ENCODE data around the gene SMARCD2. TPM values are rescaled to one million over a fixed set of nuclear protein-coding genes. Genes with fewer than 3 reads are reported as not detected.
"Not testable (repeated sequence)": the region's sequence is repeated elsewhere in the genome, so short reads cannot be mapped to it uniquely, and the experiment has no call there.

SMARCD2 gene
- total RNA-seq, result 59.7 and 62.8 TPM in 2 replicates

DNA sequence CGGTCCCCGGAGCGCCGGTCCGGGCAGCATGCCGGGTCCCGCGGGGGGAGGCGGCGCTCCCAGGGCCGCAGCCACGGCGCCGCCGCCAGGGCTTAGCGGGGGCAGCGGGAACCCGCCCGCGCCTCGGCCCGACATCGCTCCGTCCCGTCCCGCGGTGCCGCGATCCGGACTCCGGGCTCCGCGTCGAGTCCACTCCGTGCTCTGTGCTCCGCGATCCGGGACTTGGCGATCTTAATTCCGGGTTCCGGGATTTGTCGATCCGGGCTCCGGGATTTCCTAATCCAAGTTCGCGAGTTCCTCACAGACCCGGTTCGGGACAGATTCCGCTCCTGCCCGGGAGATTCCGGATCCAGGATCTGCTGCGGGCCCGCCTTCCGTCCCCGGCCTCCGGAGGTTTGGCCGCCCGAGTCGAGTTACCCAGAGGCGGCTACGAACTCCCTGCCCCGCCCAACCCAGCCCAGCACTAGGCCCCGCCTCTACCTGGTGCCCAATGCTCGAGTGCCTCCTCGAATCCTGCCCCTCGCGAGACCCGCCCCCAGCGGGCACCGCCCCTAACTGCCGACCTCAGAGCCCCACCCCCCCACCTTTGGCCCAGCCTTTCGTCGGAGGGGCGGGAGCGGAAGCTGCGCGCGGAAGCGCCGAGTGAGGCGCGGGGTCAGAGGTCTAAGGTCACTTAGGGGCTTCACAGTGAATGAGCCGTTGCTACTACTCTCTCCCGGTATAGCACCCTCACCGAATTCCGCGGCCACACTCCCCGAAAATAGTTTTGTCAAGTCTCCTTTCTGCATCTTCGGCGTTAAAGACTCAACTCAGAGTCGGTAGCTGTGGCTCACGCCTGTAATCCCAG lies at the start of gene SMARCD2:
Gene SMARCD2, minus strand, starts transcription at position 146 of the 847 bp plus-strand sequence. Its CDS starts 11 bp downstream, at position 135.
- peak; percentile 99 for DNase-seq (ENCODE audit: low read depth in 2 of 2)

DNA sequence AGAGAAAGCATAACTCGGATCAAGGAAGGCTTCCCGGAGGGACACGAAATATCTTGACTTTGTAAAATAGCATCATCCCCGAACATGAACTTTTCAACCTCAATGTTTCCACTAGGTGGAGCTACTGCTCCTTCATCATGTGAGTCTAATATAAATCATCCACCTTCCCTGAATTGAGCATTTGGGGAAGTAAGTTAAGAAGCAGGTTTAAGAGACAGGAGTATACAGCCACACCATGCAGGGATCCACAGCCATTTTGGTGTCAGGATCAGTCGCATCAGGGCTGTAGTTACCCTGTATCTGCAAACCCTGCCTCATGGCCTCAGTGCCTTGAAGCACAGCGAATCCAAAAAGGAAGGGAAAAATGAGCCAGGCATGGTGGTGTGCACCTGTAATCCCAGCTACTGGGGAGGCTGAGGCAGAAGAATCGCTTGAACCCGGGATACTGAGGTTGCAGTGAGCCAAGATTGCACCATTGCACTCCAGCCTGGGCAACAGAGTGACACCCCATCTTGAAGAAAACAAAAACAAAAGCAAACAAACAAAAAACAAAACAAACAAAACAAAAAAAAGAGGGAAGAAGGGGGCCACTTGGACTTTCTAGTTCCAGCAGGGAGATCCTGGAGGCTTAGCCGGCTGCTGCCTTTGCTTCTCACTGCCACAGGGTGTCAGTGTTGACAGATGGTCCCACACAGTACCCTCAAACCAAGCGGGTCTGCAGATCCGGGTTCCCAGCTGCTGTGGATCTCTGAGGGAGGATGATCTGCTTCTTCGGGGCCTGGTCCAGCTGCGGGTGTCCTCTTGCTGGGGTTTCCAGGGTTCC lies 46.8 kb upstream of the SMARCD2 start:
- peak; percentile 3 to 37 for DNase-seq (ENCODE audit: low read depth in 2 of 2)

DNA sequence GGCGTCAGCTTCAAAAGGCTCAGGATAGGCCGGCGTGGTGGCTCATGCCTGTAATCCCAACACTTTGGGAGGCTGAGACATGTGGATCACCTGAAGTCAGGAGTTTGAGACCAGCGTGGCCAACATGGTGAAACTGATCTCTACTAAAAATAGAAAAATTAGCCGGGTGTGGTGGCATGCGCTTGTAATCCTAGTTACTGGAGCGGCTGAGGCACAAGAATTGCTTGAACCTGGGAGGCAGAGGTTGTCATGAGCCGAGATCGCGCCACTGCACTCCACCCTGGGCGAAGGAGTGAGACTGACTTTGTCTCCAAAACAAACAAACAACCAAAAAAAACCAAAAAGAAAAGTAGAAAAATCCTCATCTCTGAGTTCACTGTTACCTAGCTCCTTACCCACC lies 42.6 kb upstream of the SMARCD2 start:
- DNase-seq (ENCODE audit: low read depth in 2 of 2), result not testable (repeated sequence)

DNA sequence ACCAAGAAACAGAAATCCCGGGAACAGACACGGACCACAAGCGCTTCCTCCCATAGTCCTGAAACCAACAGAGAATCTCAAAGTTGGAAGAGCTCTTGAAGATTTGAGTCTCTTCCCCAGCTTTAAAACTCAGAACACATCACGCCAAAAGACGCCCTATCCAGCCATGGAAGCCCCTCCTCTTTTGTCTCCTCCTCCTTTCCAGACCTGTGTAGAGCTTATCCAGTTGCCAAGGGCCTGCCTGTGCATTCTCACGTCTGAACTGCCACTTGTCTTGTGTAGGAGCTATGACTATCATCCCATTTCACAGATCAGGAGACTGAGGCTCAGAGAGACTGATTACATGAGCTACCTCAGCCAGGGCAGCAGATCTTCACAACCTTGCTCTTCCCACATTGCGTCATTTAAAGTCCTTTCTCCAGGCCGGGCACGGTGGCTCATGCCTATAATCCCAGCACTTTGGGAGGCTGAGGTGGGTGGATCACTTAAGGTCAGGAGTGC lies 40.2 kb upstream of the SMARCD2 start:
- DNase-seq (ENCODE audit: low read depth in 2 of 2), result not testable (repeated sequence)

DNA sequence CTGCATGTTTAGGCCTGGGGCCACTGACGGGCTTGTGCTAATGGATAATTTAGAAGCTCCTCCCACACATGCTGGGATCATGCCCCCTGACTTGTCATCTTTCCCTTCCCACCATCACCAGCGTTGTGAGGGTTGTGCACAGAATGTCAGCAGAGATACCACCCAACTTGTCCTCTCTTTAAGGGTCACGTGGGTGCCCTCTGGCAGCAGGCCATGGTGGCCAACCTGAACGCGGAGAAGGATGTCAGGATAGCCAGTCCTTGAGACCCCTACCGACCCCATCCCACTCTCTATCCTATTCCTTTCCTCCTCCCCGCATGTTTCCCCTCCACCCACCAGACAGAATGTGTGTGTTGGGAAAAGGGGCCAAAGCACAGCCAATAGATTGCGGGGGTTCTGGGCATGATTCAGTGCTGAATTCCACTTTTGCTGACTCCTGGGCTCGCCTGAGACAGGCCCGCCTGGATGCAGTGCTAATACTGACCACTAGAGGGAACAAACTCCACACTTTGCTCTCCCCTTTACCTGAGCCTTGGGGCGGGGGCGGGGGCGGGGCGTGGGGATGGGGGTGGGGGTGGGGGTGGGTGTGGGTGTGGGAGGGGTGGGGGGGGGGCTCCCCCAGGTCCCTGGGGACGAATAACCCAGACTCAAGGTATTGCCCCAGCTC lies 39.6 kb upstream of the SMARCD2 start, which contains the start of gene GH2:
Gene GH2, minus strand, starts transcription at position 10 of the 667 bp plus-strand sequence. CDS start 143 bp downstream, outside the sequence.
- DNase-seq (ENCODE audit: low read depth in 2 of 2), result peak; percentile 14 to 44

DNA sequence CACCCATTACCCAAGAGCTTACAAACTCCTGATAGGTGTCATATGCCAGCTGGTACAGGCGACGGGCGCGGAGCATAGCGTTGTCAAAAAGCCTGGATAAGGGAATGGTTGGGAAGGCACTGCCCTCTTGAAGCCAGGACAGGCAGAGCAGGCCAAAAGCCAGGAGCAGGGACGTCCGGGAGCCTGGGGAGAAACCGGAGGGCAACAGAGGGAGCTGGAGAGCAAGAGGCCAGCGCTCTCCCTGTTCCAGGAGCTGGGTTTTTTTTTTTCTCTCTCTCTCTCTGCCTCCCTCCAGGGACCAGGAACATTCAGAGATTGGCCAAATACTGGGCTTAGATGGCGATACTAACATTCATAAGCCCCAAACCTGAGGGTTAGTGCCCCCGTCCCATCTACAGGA lies 38.9 kb upstream of the SMARCD2 start:
- DNase-seq (ENCODE audit: low read depth in 2 of 2), result not testable (repeated sequence)

DNA sequence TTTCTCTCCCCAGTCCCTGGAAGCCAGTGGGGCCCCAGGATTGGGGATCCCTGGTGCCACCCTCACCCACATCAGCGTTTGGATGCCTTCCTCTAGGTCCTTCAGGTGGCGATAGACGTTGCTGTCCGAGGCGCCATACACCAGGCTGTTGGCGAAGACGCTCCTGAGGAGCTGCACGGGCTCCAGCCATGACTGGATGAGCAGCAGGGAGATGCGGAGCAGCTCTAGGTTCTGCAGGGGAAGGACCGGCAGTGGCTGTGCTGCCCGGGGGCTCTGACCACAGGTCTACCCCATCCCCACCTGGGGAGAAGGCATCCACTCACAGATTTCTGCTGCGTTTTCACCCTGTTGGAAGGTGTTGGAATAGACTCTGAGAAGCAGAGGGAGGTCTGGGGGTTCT lies 38.2 kb upstream of the SMARCD2 start:
- no peak for DNase-seq (ENCODE audit: low read depth in 2 of 2)

DNA sequence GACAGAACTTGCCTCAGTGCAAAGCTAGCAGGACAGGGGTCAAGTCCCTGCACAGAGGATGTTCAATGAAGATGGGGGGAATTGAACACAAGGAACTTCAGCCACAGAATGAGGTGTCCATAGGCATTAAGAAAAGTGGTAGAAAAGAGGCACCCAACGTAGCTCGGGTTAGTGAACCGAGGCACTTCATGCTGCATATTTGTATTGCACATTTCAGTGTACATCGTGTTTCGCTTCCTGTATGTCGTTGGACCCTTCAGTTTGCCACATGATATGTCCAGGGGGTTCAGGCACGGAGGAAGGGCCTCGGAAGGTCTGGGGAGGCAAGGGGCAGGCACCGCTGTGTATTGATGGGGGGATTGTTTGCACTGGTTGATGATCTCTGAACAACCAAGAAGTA lies 35.9 kb upstream of the SMARCD2 start:
- not testable (repeated sequence) for DNase-seq (ENCODE audit: low read depth in 2 of 2)

DNA sequence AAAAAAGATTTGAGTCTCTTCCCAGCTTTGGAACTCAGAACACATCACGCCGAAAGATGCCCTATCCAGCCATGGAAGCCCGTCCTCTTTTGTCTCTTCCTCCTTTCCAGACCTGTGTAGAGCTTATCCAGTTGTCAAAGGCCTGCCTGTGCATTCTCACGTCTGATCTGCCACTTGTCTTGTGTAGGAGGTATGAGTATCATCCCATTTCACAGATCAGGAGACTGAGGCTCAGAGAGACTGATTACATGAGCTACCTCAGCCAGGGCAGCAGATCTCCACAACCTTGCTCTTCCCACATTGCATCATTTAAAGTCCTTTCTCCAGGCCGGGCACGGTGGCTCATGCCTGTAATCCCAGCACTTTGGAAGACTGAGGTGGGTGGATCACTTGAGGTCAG lies 32.2 kb upstream of the SMARCD2 start:
- DNase-seq (ENCODE audit: low read depth in 2 of 2), result not testable (repeated sequence)

DNA sequence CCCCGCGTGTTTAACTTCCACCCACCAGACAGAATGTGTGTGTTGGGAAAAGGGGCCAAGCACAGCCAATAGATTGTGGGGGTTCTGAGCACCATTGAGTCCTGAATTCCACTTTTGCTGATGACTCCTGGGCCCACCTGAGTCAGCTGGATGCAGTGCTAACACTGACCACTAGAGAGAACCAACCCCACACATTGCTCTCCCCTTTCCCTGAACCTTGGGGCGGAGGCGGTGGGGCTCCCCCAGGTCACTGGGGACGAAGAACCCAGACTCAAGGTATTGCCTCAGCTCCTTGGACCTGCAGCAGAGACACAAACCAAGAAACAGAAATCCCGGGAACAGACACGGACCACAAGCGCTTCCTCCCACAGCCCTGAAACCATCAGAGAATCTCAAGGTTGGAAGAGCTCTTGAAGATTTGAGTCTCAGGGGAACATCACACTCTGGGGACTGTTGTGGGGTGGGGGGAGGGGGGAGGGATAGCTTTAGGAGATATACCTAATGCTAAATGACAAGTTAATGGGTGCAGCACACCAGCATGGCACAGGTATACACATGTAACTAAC lies 31.7 kb upstream of the SMARCD2 start:
- not testable (repeated sequence) for DNase-seq (ENCODE audit: low read depth in 2 of 2)

DNA sequence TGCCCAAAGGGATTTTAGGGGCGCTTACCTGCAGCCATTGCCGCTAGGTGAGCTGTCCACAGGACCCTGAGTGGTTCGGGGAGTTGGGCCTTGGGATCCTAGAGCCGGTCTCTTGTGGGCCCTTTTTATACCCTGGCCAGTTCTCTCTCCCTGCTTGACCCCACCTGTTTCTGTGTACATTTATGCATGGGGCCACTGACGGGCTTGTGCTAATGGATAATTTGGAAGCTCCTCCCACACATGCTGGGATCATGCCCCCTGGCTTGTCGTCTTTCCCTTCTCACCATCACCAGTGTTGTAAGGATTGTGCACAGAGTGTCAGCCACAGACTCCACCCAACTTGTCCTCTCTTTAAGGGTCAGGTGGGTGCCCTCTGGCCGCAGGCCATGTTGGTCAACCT lies 31.1 kb upstream of the SMARCD2 start, which contains the start of gene CSH2:
Gene CSH2, minus strand, starts transcription at position 101 of the 400 bp plus-strand sequence. Its CDS starts 63 bp downstream, at position 38.
- DNase-seq (ENCODE audit: low read depth in 2 of 2), result not testable (repeated sequence)

DNA sequence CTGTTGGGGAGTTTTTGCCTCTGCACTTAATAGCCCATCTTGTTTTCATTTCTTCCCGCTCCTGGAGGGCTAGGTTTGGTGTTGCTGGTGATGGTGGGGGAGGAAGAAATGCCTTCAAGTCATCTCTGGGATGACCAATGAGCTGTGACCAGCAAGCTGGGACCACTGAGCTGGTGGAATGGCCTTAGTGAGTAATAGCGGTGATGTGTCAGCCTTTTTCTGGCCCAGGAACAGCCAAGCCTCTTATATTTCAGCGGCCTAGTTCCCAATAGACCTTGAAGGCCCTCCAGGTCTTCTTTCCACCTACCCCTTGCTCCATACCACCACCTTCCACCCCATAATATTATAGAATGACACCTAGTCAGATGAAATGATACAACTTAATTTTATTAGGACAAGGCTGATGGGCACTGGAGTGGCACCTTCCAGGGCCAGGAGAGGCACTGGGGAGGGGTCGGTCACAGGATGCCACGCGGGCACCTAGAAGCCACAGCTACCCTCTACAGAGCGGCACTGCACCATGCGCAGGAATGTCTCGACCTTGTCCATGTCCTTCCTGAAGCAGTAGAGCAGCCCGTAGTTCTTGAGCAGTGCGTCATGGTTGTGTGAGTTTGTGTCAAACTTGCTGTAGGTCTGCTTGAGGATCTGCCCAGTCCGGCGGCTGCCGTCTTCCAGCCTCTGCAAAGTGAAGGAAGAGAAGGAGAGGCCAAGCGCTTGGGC lies 29.3 kb upstream of the SMARCD2 start:
- DNase-seq (ENCODE audit: low read depth in 2 of 2), result not testable (repeated sequence)

DNA sequence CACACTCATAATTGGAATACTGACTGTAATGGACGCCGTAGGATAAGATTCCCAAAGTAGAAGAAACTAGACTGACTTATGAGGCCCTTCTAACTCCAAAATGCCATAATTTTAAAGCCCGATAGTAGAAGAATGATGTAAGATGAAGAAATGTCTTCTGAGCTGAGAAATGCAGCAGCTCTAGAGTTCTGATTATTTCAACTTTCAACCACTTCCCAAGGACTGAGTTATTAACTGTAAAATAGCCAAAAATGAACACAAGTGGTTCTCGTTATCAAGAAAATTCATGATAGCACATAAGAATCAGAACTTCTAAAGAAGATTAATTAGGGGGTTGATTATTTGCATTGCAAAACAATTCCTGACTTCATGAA lies 27.8 kb upstream of the SMARCD2 start:
- DNase-seq (ENCODE audit: low read depth in 2 of 2), result not testable (repeated sequence)

DNA sequence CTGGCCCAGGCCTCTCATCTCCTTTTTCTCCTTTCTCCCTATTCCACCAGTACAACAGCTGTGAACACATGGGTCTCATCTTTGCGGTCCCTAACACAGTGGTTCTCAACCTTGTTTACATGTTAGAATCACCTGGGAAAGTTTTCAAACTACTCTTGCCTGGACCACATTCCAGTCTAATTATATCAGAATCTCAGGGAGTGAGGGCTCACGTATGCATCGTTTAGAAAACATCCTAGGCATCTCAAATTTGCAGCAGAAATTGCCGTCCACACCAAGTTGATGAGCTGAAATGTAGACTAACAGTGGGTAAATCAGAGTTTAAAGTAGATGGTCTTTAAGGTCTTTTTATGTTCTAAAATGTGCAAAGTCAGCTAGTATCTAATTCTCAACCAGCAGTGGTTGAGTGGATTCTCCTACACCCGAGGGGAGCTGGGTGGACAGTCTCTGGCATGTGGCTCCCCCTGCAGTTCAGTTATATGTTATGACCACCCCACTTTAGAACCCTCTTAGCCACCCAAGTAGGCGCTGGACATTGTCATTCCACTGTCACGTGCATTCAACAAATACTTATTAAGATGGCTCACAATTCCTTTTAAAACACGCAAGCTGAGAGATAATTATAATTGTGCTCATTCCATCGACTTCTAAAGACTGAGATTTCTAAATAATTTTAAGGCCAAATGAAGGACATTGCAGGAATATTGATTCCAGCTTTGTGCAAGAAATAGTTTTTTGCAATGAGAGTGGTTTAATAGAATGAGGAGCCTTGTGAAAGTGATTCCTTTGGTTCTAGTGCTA lies 27.2 kb upstream of the SMARCD2 start:
- DNase-seq (ENCODE audit: low read depth in 2 of 2), result not testable (repeated sequence)

DNA sequence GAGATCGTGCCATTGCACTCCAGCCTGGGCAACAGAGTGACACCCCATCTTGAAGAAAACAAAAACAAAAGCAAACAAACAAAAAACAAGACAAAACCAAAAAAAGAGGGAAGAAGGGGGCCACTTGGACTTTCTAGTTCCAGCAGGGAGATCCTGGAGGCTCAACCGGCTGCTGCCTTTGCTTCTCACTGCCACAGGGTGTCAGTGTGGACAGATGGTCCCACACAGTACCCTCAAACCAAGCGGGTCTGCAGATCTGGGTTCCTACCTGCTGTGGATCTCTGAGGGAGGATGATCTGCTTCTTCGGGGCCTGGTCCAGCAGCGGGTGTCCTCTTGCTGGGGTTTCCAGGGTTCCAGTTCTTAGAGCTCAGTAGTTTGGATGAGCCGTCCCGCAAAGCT lies 24.1 kb upstream of the SMARCD2 start:
- DNase-seq (ENCODE audit: low read depth in 2 of 2), result not testable (repeated sequence)

DNA sequence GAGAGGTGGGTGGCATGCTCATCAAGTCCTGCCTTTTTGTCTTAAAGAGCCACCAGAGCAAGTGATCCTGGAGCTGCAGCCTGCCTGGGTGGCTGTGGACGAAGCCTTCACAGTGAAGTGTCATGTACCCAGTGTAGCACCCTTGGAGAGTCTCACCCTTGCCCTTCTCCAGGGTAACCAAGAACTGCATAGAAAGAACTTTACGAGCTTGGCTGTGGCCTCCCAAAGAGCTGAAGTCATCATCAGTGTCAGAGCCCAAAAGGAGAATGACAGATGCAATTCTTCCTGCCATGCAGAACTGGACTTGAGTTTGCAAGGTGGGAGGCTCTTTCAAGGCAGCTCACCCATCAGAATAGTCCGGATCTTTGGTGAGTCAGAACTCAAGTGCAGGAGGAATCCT lies 16.8 kb upstream of the SMARCD2 start:
- DNase-seq (ENCODE audit: low read depth in 2 of 2), result no peak

DNA sequence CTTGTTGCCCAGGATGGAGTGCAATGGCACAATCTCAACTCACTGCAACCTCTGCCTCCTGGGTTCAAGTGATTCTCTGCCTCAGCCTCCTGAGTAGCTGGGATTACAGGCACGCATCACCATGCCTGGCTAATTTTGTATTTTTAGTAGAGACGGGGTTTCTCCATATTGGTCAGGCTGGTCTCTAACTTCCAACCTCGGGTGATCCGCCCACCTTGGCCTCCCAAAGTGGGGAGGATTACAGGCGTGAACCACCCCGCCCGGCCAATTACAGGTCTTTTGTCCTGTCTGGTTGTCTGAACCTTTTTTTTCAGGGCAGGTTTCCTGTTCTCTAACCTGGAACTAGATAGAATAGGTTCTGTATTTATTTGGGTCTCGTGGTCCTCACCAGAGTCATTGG lies 13.9 kb upstream of the SMARCD2 start:
- DNase-seq (ENCODE audit: low read depth in 2 of 2), result not testable (repeated sequence)

DNA sequence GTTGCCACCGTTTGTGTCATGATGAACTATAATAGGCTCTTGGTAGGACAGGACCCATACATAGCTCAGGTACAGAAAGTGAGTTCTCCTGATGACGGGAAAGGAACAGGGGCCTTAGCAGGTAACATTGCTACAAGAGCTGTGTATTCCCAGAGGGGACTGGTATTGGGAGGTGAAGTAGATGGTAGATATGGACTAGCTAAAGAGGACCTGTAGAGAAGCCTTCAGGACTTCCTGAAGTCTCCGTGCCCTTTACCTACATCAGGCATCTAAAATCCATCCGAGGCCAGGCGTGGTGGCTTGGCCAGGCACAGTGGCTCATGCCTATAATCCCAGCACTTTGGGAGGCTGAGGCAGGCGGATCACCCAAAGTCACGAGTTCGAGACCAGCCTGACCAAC lies 12.7 kb upstream of the SMARCD2 start:
- no peak for DNase-seq (ENCODE audit: low read depth in 2 of 2)

DNA sequence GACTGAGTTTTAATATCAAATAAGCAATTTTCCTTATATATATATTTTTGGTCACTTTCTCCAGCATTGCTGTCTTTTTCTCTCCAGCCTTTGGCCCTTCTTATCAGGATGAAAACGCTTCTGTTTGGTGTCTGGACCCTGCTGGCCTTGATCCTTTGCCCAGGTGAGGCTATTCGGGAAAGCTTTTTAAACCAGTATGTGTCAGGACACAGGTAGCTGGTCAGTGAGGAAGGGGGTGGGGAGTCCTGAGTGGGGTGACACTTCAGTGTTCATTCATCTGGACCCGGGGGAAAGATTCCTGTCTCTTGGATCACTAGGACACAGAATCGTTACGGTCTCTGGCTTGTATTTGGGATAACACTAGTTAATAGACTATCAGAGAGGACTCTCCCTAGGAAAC lies 12.2 kb upstream of the SMARCD2 start:
- DNase-seq (ENCODE audit: low read depth in 2 of 2), result no peak

DNA sequence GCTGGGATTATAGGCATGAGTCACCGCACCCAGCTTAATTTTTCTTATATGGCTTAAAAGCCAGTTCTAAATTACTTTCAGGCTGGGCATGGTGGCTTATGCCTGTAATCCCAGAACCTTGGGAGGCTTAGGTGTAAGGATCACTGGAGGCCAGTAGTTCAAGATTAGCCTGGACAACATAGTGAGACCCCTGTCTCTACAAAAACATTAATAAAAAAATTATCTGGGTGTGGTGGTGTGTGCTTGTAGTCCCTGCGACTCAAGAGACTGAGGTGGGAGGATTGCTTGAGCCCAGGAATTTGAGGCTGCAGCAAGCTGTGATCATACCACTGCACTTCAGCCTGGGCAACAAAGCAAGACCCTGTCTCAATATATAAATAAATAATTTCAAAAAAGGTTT lies 10.8 kb upstream of the SMARCD2 start:
- no peak for DNase-seq (ENCODE audit: low read depth in 2 of 2)

Data from dermis microvascular lymphatic vessel endothelial cell (primary cell).